ENCODE data around the gene PRSS56.
A peak's percentile ranks its signal among the peaks of the same experiment; 100 is the strongest.

The PRSS56 gene

GRCh38 chr2:232550354-232551249 lies 30.4 kb downstream of the PRSS56 start, which contains the start of the genes EIF4E2 and TIGD1:
Gene EIF4E2, plus strand, starts transcription at chr2:232550689. Its CDS starts 36 bp downstream, at chr2:232550725.
Gene TIGD1, minus strand, starts transcription at chr2:232550557. Its CDS starts 675 bp downstream, at chr2:232549882.
- peak; percentile 95 for DNase-seq (ENCODE audit: low read depth)
- peak within 1 kb of the TSS; percentile 95 for H3K4me3 ChIP-seq (ENCODE audit: low read depth, low read length)
- TF ChIP-seq CTCF (IDR thresholded peaks at IDR 0.05; ENCODE audit: insufficient read depth, low read depth, low read length, missing control alignments): peak; percentile 32

GRCh38 chr2:232551250-232551638 lies 31.1 kb downstream of the PRSS56 start:
- no peak for TF ChIP-seq CTCF (IDR thresholded peaks at IDR 0.05; ENCODE audit: insufficient read depth, low read depth, low read length, missing control alignments)
- DNase-seq (ENCODE audit: low read depth): no peak
- peak overlapping the region; percentile 95 for H3K4me3 ChIP-seq (ENCODE audit: low read depth, low read length)

GRCh38 chr2:232551776-232552175 lies 31.6 kb downstream of the PRSS56 start:
- no peak for TF ChIP-seq CTCF (IDR thresholded peaks at IDR 0.05; ENCODE audit: insufficient read depth, low read depth, low read length, missing control alignments)
- no peak for DNase-seq (ENCODE audit: low read depth)
- peak overlapping the region; percentile 95 for H3K4me3 ChIP-seq (ENCODE audit: low read depth, low read length)

GRCh38 chr2:232556426-232556825 lies 36.2 kb downstream of the PRSS56 start:
- DNase-seq (ENCODE audit: low read depth): no peak
- TF ChIP-seq CTCF (IDR thresholded peaks at IDR 0.05; ENCODE audit: insufficient read depth, low read depth, low read length, missing control alignments): no peak

GRCh38 chr2:232562515-232563151 lies 42.4 kb downstream of the PRSS56 start:
- no peak overlapping the region for H3K4me3 ChIP-seq (ENCODE audit: low read depth, low read length)
- TF ChIP-seq CTCF (IDR thresholded peaks at IDR 0.05; ENCODE audit: insufficient read depth, low read depth, low read length, missing control alignments): no peak
- no peak for DNase-seq (ENCODE audit: low read depth)

More at GRCh38 chr2:232556426-232556825, 36.2 kb downstream of the PRSS56 start:
- H3K4me3 ChIP-seq (ENCODE audit: low read depth, low read length): no peak overlapping the region

GRCh38 chr2:232563580-232563979 lies 43.4 kb downstream of the PRSS56 start:
- H3K4me3 ChIP-seq (ENCODE audit: low read depth, low read length): no peak overlapping the region
- no peak for DNase-seq (ENCODE audit: low read depth)
- no peak for TF ChIP-seq CTCF (IDR thresholded peaks at IDR 0.05; ENCODE audit: insufficient read depth, low read depth, low read length, missing control alignments)
